Measurements from ENCODE around the gene CDH4.
"Not testable (repeated sequence)": the region's sequence is repeated elsewhere in the genome, so short reads cannot be mapped to it uniquely, and the experiment has no call there.

The CDH4 gene

DNA sequence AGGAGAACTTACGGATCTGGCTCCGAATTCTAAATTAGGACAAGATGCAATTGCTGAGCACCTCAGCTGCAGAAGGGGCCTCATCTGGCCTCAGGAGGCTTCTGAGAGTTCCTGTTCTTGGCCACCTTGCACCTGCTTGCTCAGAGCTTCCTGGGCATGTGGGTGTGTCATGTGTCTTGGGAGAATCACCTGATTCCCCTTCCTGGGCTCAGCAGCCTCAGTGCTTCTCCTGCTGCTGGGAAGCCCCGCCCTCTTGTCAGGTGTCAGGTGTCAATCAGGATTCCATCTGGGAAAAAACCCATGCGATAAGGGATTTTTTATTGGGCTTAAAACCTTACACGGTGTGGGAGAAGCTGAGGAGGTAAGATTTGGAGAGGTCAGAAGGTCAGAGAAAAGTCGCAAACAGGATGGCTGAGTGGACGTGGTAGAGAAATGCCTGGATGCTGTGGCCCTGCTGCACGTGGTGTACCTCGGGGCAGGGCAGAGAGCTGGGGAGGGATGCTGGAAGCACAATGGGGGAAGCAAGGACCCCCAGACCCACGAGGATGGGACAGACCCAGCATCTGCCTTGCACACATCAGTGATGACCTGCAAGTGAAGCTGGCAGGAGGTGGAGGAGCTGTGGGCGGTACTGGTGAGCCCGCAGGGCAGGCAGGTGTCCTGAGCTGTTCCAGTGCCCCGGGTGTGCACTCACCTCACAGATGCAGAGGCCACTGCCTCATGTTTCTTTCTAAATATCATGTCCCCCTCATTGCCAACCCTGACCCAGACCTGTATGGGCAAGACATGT is 170.8 kb downstream of the CDH4 start:
- no peak for DNase-seq

DNA sequence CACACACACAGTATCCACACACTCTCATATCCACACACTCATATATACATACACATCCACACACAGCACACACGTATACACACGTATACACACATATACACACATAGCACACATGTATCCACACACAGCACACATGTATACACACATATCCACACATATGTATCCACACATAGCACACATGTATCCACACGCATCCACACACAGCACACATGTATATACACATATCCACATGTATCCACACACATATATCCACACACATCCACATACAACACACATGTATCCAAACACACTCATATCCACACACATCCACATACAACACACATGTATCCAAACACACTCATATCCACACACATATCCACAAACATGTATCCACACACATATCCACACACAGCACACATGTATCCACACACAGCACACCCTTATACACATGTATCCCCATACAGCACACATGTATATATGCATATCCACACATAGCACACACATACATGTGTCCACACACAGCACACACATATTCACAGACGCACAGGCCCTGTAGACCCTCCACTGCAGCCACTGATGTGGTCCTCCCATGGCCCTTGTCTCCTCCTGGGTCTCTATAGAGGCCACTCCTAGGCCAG is 172.1 kb downstream of the CDH4 start:
- no peak for DNase-seq

- no peak for DNase-seq
Observed at GRCh38 chr20:61424628-61425420, 172.8 kb downstream of the CDH4 start.

DNA sequence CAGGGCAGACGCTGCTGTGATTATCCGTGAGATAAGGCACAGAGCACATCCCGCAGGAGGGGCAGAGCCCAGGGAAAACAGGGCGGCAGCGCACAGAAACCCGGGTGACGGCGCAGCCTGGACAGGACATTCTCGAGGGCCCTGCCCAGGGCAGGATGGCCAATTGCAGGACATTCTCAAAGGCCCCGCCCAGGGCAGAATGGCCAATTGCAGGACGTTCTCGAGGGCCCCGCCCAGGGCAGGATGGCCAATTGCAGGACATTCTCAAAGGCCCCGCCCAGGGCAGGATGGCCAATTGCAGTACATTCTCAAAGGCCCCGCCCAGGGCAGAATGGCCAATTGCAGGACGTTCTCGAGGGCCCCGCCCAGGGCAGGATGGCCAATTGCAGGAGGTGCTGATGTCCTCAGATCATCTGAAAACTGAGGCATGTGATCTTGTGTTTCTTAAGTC is 173.5 kb downstream of the CDH4 start:
- DNase-seq, result not testable (repeated sequence)

- no peak for DNase-seq
Observed at GRCh38 chr20:61426352-61426751, 174.3 kb downstream of the CDH4 start.

DNA sequence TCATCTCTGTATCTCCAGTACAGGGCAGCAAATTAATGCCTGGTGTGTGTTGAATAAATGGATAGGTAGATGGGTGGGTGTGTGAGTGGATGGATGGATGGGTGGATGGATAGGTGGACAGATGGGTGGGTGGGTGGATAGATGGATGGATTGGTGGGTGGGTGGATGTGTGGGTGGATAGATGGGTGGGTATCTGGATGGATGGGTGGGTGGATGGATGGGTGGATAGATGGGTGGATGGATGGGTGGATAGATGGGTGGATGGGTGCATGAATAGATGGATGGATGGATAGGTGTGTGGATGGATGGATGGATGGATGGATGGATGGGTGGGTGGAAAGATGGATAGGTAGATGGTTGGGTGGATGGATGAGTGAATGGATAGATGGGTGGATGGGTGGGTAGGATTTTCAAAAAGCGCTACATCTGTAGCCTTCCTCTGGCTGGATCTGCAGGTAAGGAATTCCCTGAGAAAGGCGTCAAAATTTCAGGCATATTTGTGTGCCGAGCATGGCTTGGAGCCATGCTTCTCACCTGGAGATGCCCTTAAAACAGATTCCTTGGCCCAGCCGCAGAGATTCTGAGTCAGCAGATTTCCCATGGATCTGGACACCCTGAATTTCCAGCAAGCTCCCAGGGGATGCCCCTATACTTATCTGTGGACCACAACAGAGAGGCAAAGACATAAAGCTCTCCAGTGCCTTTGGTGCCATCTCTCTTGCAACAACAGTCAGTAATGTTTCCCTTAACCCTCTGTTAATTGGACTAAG is 177.6 kb downstream of the CDH4 start:
- DNase-seq, result no peak

DNA sequence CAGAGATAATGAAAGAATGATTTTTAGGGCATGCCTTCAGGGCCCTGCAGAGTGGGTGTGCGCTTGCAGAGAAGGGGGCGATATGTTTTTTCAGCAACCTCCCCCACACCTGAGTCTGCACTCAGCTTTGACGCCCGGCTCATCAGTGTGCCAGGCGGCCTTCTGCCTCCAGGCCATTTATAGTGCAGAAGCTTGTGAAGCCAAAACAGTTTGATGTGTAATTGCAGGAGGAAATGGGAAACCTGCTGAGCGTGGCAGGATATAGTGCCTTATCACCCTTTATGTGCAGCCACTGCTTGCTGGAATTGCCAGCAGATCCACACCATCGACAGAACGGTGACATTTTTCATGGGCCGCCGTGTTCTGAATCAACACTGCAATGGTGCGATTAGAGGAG is 178.2 kb downstream of the CDH4 start:
- DNase-seq, result no peak

DNA sequence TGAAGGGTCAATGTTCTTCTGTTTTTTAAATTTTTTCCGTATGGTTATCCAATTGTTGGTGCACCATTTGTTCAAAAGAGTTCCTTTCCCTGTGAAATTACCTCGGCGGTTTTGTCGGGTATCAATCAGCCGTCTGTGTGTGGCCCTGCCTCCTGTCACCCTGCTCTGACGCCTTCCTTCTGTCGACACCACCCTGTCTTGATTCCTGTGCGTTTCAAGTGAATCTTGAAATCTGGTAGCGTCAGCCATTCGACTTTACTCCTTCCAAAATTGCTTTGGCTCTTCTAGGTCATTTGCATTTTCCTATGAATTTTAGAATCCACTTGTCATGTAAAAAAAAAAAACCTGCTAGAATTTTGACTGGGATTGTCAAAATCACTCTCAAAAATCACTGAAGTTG is 181.1 kb downstream of the CDH4 start:
- no peak for DNase-seq

GRCh38 chr20:61433816-61434215 is 181.8 kb downstream of the CDH4 start:
- no peak for DNase-seq

- no peak for DNase-seq
Observed at GRCh38 chr20:61434341-61434781, 182.3 kb downstream of the CDH4 start.

DNA sequence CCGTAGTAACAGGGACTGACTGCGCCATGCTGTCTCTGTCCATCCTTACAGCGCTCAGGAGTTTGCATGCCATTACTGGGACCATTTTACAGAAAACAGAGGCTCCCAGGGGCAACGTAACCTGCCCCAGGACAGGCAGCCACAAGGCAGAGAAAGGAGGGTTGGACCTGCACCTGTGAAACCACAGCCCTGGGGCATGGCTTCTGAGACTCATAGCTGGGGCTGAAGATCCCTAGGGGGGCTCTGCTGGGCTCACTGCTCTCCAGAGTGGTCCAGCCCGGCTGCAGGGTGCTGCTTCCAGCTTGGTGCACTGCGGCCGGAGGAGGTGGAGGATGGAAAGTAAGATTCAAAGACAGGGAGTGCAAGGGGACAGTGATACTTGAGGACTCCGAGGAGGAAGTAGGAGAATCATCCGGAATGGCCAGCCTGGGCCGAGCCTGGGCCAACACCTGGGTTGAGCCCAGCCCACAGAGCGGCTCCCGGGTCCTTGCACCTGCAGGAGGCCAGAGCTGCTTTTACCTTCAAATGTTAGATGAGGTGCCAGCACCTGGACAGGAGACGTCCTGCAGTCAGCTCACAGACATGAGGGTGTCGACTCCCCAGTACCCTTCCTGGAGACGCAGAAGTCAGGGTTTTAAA is 183.2 kb downstream of the CDH4 start:
- DNase-seq, result no peak

GRCh38 chr20:61435823-61436220 is 183.8 kb downstream of the CDH4 start:
- DNase-seq, result no peak

GRCh38 chr20:61436283-61436666 is 184.2 kb downstream of the CDH4 start:
- peak; percentile 52 for DNase-seq

GRCh38 chr20:61436667-61437279 is 184.7 kb downstream of the CDH4 start:
- peak; percentile 61 for DNase-seq

GRCh38 chr20:61437280-61438206 is 185.5 kb downstream of the CDH4 start:
- DNase-seq, result no peak

DNA sequence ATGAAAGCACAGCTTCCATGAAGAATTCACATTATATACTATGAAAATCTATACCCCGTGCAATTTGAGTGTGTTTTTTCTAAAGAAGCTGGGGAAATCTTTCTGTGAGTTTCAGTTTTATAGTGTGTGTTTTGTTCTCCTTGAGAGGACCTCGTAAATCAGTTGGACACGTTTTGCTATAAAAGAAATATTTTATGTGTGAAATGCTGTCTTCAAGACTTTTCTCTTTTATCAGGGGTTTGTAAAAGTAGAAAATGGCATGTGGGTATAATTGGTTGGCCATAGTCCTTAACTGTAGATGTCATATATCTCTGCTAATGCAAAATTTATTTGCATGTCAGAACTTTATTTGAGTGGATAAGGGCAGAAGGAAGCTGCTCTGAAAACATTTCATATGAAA is 186.2 kb downstream of the CDH4 start:
- DNase-seq, result no peak

DNA sequence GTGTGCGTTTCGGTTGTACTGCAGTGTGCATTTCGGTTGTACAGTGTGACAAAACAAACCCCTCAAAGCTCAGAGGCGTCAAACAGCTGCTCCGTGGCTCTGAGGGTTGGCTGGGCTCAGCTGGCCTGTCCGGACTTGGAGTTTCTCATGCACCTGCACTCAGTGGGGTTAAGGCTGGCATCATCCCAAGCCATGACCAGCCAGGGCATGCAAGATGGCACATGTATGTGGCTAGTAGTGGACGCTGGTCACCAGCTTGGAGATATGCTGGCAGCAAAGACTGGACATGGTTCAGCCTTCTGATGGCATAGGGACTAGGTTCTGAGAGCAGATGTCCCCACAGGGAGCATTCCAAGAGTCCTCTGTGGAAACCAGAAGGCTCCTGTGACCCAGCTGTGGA is 187.2 kb downstream of the CDH4 start:
- peak; percentile 9 for DNase-seq

- DNase-seq, result no peak
Observed at GRCh38 chr20:61440548-61441055, 188.5 kb downstream of the CDH4 start.

DNA sequence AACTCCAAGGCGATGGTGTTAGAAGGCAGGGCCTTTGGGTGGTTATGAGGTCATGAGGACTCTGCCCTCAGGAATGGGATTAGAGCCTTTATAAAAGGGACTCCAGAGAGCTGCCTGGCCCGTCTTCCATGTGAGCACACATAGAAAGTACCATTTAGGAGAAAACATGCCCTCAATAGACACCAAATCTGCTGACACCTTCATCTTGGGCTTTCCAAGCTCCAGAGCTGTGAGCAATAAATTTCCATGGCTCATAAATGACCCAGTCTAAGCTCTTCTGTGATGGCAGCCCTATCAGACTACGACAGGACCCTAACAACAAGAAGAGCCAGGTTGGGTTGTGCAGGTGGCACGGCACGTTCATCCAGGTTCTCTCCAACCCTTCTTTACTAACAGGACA is 189.5 kb downstream of the CDH4 start:
- DNase-seq, result no peak

- DNase-seq, result peak; percentile 13
Observed at GRCh38 chr20:61442075-61442670, 190.1 kb downstream of the CDH4 start.
